ENCODE results near the gene GFRA4.

Gene GFRA4

GRCh38 chr20:3653921-3654320 is 9.3 kb downstream of the GFRA4 start:
- no peak for DNase-seq (ENCODE audit: low read depth, low spot score)

GRCh38 chr20:3652676-3653596 is 10.3 kb downstream of the GFRA4 start:
- no peak for DNase-seq (ENCODE audit: low read depth, low spot score)

GRCh38 chr20:3652221-3652620 is 11.0 kb downstream of the GFRA4 start:
- no peak for DNase-seq (ENCODE audit: low read depth, low spot score)

- no peak for DNase-seq (ENCODE audit: low read depth, low spot score)
Measured at GRCh38 chr20:3651204-3651962, 11.8 kb downstream of the GFRA4 start.

- no peak for DNase-seq (ENCODE audit: low read depth, low spot score)
Measured at GRCh38 chr20:3648951-3649350, 14.2 kb downstream of the GFRA4 start.

- no peak for DNase-seq (ENCODE audit: low read depth, low spot score)
Measured at GRCh38 chr20:3647473-3647872, 15.7 kb downstream of the GFRA4 start.

GRCh38 chr20:3646651-3647050 is 16.5 kb downstream of the GFRA4 start:
- DNase-seq (ENCODE audit: low read depth, low spot score) = peak; percentile 62

- DNase-seq (ENCODE audit: low read depth, low spot score) = no peak
Measured at GRCh38 chr20:3646067-3646440, 17.1 kb downstream of the GFRA4 start.

GRCh38 chr20:3645309-3646066 is 17.7 kb downstream of the GFRA4 start:
- DNase-seq (ENCODE audit: low read depth, low spot score) = no peak

- DNase-seq (ENCODE audit: low read depth, low spot score) = no peak
Measured at GRCh38 chr20:3640259-3640658, 22.9 kb downstream of the GFRA4 start.

GRCh38 chr20:3635346-3635745 is 27.9 kb downstream of the GFRA4 start:
- DNase-seq (ENCODE audit: low read depth, low spot score) = no peak

- no peak for DNase-seq (ENCODE audit: low read depth, low spot score)
Measured at GRCh38 chr20:3633913-3634478, 29.2 kb downstream of the GFRA4 start.

- no peak for DNase-seq (ENCODE audit: low read depth, low spot score)
Measured at GRCh38 chr20:3632311-3633004, 30.7 kb downstream of the GFRA4 start.

GRCh38 chr20:3631534-3631933 is 31.7 kb downstream of the GFRA4 start:
- no peak for DNase-seq (ENCODE audit: low read depth, low spot score)

GRCh38 chr20:3630429-3630828 is 32.8 kb downstream of the GFRA4 start:
- DNase-seq (ENCODE audit: low read depth, low spot score) = no peak

GRCh38 chr20:3629893-3630292 is 33.3 kb downstream of the GFRA4 start:
- no peak for DNase-seq (ENCODE audit: low read depth, low spot score)

GRCh38 chr20:3628502-3629314 is 34.5 kb downstream of the GFRA4 start:
- DNase-seq (ENCODE audit: low read depth, low spot score) = no peak

- no peak for DNase-seq (ENCODE audit: low read depth, low spot score)
Measured at GRCh38 chr20:3627476-3627875, 35.7 kb downstream of the GFRA4 start.

GRCh38 chr20:3622406-3622805 is 40.8 kb downstream of the GFRA4 start:
- DNase-seq (ENCODE audit: low read depth, low spot score) = no peak

- no peak for DNase-seq (ENCODE audit: low read depth, low spot score)
Measured at GRCh38 chr20:3621111-3621510, 42.1 kb downstream of the GFRA4 start.

Data from smooth muscle cell of the brain vasculature (primary cell).